ENCODE results near the gene PLGRKT.
"Not testable (repeated sequence)": the region's sequence is repeated elsewhere in the genome, so short reads cannot be mapped to it uniquely, and the experiment has no call there.

The PLGRKT gene

DNA sequence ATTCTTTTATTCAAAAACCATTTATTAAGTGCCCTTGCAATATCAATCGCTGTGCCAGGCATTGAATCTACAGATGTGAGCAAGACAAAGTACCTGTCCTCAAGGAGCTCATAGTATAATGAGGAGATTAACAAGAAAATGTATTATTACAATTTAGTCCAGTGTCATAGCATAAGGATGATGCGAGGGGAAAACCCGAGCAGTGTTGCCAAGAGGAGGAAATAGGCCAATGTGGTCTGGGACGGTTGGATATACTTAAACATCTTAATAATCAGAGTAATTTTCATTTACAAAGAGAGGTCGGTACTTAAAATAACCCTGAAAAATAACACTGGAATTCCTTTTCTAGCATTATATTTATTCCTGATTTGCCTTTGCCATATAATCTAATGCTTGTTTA lies 31.1 kb upstream of the PLGRKT start:
- Mint-ChIP-seq H3K4me1 (no peaks in the 10 kb centered on the region), H3K4me3 (no peak overlapping the region), H3K27ac (ENCODE audit: low read depth) (no peak overlapping the region), H3K27me3 (no peaks in the 10 kb centered on the region), H3K9me3 (no peaks in the 10 kb centered on the region), H3K36me3 (ENCODE audit: insufficient read depth) (peaks cover 7% of the 10 kb centered on the region)
- no peak for ATAC-seq (replicated peaks; ENCODE audit: extremely low read depth, poor library complexity, severe bottlenecking)
- DNase-seq (ENCODE audit: low spot score in 2 of 2) = no peak

DNA sequence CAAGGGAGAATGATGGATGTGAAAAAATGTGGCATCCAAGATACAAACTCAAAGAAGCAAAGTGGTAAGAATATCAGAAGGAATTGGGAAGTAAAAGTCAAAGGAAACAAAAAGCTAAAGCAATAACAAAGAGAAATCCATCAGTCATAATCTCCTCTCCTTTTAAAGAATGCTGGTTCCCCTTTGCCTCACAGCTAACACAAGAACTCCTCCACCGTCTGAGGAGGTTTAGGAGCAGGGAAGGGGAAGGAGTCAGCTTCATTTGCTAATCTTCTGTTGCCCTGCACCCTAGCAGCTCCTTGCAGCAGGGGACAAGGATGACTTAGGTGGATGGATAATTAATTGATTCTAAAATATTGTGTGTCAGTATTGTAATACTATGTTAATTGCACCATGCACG lies 29.0 kb upstream of the PLGRKT start:
- H3K27ac Mint-ChIP-seq (ENCODE audit: low read depth) = no peak overlapping the region
- H3K4me1 Mint-ChIP-seq = no peaks in the 10 kb centered on the region
- DNase-seq (ENCODE audit: low spot score in 2 of 2) = no peak
- no peak overlapping the region for H3K4me3 Mint-ChIP-seq
- H3K36me3 Mint-ChIP-seq (ENCODE audit: insufficient read depth) = peaks cover 14% of the 10 kb centered on the region
- no peaks in the 10 kb centered on the region for H3K9me3 Mint-ChIP-seq
- no peaks in the 10 kb centered on the region for H3K27me3 Mint-ChIP-seq
- no peak for ATAC-seq (replicated peaks; ENCODE audit: extremely low read depth, poor library complexity, severe bottlenecking)

DNA sequence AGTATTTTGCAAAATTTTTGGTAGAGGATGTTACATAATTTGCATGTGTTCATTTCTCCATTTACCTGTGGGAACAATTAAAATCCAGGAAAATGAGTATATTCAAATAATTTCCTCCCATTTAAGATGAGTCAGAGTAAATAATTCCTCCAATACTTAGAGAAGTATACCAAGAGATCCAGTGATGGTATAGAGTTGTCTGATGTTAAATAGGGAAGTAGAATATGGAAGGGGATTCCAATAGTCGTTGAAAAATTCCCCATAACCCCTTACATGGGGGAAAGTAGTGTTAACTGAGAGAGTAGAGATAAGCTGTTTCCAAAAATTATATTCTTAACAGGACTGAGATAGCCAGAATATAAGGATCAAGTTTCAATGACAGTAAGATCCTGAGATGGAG lies 28.3 kb upstream of the PLGRKT start:
- H3K36me3 Mint-ChIP-seq (ENCODE audit: insufficient read depth) = peaks cover 14% of the 10 kb centered on the region
- no peak overlapping the region for H3K27ac Mint-ChIP-seq (ENCODE audit: low read depth)
- H3K4me3 Mint-ChIP-seq = no peak overlapping the region
- no peaks in the 10 kb centered on the region for H3K27me3 Mint-ChIP-seq
- H3K9me3 Mint-ChIP-seq = no peaks in the 10 kb centered on the region
- no peaks in the 10 kb centered on the region for H3K4me1 Mint-ChIP-seq
- no peak for DNase-seq (ENCODE audit: low spot score in 2 of 2)
- ATAC-seq (replicated peaks; ENCODE audit: extremely low read depth, poor library complexity, severe bottlenecking) = no peak

DNA sequence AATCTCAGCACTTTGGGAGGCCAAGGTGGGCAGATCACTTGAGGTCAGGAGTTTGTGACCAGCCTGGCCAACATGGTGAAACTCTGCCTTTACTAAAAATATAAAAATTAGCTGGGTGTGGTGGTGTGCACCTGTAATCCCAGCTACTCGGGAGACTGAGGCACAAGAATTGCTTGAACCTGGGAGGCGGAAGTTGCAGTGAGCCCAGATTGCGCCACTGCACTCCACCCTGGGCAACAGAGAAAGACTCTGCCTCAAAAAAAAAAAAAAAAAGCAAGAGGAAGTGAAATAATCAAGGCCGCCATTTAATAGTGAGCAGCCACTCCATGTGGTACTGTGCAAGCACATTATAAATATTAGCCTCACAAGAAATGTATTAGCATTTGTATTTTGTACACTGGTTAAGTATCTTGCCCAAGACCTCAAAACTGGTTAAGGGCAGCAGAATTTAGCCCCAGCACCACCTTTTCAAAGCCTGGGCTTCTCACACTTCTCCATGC lies 27.2 kb upstream of the PLGRKT start:
- ATAC-seq (replicated peaks; ENCODE audit: extremely low read depth, poor library complexity, severe bottlenecking); H3K4me1 Mint-ChIP-seq; H3K9me3 Mint-ChIP-seq; DNase-seq (ENCODE audit: low spot score in 2 of 2); H3K27me3 Mint-ChIP-seq; H3K4me3 Mint-ChIP-seq: not testable (repeated sequence)
- Mint-ChIP-seq H3K36me3 (ENCODE audit: insufficient read depth) (peaks cover 14% of the 10 kb centered on the region), H3K27ac (ENCODE audit: low read depth) (peak overlapping the region; percentile 9)

DNA sequence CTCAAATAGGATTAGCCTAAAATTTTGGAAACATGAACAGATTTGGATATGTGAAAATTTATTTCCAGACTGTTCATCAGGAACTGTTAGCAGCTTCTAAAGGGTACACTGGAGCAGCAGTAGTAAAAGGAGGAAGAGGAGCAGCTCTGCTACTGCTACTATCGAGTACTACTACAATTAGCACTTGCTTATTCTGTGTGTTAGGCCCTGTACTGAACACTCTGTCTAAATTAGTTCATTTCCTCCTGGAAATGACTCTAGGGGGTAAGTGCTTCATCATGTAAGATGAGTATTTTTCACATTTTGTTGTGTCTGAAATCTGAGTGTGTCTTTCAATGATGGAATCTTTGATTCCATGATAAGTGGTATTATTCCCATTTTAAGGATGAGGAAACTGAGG lies 22.4 kb upstream of the PLGRKT start:
- ATAC-seq (replicated peaks; ENCODE audit: extremely low read depth, poor library complexity, severe bottlenecking) (no peak), DNase-seq (ENCODE audit: low spot score in 2 of 2) (no peak)
- peaks cover 24% of the 10 kb centered on the region for H3K4me1 Mint-ChIP-seq
- H3K27me3 Mint-ChIP-seq = no peaks in the 10 kb centered on the region
- peaks cover 9% of the 10 kb centered on the region for H3K36me3 Mint-ChIP-seq (ENCODE audit: insufficient read depth)
- no peaks in the 10 kb centered on the region for H3K9me3 Mint-ChIP-seq
- no peak overlapping the region for H3K4me3 Mint-ChIP-seq
- no peak overlapping the region for H3K27ac Mint-ChIP-seq (ENCODE audit: low read depth)

DNA sequence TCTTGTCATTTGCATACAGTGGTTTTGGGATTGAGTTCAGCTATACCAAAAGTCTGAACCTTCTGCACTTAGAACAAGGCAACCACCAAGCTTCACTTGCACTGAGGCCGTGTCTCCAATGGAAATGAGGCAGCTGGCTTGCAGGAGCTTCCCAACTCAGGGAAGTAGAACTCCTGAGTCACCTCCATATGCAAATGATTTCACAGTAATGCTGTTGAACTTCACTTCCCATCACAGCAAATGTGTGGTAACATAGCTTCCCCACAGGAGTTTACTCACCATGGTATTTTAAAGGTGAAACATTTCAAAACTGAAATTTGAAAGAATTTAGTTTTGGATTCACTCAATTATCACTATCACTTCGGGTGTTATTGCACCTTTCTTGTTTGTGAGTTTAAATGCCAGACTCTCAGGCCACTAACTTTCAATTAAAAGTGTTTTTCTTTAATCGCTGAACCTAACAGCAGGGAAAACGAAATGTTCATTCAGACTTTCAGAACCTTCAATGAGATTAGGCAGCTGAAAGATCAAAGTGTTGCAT lies 21.6 kb upstream of the PLGRKT start:
- no peak for DNase-seq (ENCODE audit: low spot score in 2 of 2)
- ATAC-seq (replicated peaks; ENCODE audit: extremely low read depth, poor library complexity, severe bottlenecking) = no peak
- H3K36me3 Mint-ChIP-seq (ENCODE audit: insufficient read depth) = peaks cover 11% of the 10 kb centered on the region

DNA sequence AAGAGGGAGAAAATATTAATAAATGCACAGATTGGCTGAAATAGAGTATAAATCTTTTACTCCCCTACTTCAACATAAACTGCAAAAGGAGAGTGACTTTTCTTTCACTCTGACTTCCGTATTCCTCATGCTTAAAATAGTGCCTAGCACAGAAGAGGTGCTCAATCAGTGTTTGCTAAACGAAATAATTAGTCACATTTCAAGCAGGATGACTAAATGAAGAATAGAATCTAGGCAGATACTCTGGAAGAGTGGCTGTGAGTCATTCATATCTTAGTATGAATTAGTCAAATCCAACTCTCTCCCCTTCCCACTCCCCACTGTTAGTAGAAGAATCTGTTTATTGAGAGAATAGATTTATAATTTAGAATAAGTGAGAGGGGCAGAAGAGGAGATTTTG lies 17.5 kb upstream of the PLGRKT start:
- DNase-seq (ENCODE audit: low spot score in 2 of 2) = no peak
- peaks cover 50% of the 10 kb centered on the region for H3K4me1 Mint-ChIP-seq
- H3K27me3 Mint-ChIP-seq = no peaks in the 10 kb centered on the region
- H3K27ac Mint-ChIP-seq (ENCODE audit: low read depth) = peak overlapping the region; percentile 20
- no peaks in the 10 kb centered on the region for H3K9me3 Mint-ChIP-seq
- ATAC-seq (replicated peaks; ENCODE audit: extremely low read depth, poor library complexity, severe bottlenecking) = no peak
- peaks cover 6% of the 10 kb centered on the region for H3K36me3 Mint-ChIP-seq (ENCODE audit: insufficient read depth)
- H3K4me3 Mint-ChIP-seq = no peak overlapping the region

More for the DNA sequence above, 21.6 kb upstream of the PLGRKT start:
- H3K4me3 Mint-ChIP-seq = no peak overlapping the region
- no peak overlapping the region for H3K27ac Mint-ChIP-seq (ENCODE audit: low read depth)
- H3K27me3 Mint-ChIP-seq = no peaks in the 10 kb centered on the region
- H3K9me3 Mint-ChIP-seq = no peaks in the 10 kb centered on the region
- peaks cover 31% of the 10 kb centered on the region for H3K4me1 Mint-ChIP-seq

DNA sequence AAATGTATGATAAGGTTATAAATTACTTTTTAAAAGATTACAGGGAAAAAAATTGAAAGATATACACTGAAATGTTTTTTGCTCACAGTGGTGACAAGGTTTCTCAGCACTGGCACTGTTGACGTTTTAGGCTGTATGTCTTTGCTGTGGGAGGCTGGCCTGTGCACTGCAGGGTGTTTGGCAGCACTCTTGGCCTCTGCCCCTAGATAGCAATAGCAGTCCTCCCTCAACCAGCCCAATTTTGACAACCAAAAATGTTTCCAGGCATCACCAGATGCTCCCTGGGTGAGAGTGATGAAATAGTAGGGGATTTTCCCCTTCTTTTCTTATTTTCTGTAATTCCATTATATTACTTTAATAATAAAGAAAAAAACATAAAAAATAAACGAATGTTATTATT lies 15.9 kb upstream of the PLGRKT start:
- H3K36me3 Mint-ChIP-seq (ENCODE audit: insufficient read depth) = peaks cover 10% of the 10 kb centered on the region
- H3K27me3 Mint-ChIP-seq = no peaks in the 10 kb centered on the region
- DNase-seq (ENCODE audit: low spot score in 2 of 2) (no peak), ATAC-seq (replicated peaks; ENCODE audit: extremely low read depth, poor library complexity, severe bottlenecking) (no peak)
- no peak overlapping the region for H3K4me3 Mint-ChIP-seq
- H3K9me3 Mint-ChIP-seq = no peaks in the 10 kb centered on the region
- H3K27ac Mint-ChIP-seq (ENCODE audit: low read depth) = no peak overlapping the region
- H3K4me1 Mint-ChIP-seq = peaks cover 39% of the 10 kb centered on the region

DNA sequence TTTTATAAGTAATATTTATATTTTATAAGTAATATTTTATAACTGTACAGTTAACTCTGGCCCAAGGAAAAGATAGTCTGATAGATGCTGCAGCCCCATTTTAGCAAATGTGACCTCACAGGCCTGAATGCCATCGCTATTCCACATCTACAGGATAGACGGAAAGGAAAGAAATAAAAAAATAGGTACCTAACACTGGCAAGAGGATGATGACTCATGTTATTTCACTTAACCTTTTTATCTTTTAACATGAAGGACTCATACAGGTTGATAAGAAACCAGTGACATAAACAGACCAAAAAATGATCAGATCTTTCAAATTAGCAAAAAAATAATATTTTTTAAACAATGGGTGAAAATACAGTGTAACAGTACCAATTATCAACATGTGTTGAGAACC lies 15.3 kb upstream of the PLGRKT start:
- Mint-ChIP-seq H3K9me3 (no peaks in the 10 kb centered on the region), H3K4me3 (no peak overlapping the region), H3K4me1 (peaks cover 35% of the 10 kb centered on the region), H3K36me3 (ENCODE audit: insufficient read depth) (peaks cover 10% of the 10 kb centered on the region), H3K27me3 (no peaks in the 10 kb centered on the region), H3K27ac (ENCODE audit: low read depth) (peak overlapping the region; percentile 97)
- ATAC-seq (replicated peaks; ENCODE audit: extremely low read depth, poor library complexity, severe bottlenecking) = no peak
- no peak for DNase-seq (ENCODE audit: low spot score in 2 of 2)

DNA sequence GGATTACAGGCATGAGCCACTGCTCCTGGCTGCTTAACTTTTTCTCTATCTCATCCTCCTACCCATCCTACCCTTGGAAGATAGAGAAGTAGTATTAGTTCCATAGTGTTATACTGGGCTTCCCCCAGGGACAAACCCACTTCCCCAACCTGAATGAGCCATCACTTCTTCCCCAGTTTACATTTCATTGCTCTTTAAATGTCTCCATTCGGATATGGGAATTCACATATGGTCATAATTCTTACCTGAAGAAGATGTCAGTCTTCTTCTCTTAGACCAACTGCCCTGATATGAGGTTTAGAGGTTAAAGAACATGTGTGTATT lies 14.5 kb upstream of the PLGRKT start:
- peak overlapping the region; percentile 91 for H3K4me3 Mint-ChIP-seq

DNA sequence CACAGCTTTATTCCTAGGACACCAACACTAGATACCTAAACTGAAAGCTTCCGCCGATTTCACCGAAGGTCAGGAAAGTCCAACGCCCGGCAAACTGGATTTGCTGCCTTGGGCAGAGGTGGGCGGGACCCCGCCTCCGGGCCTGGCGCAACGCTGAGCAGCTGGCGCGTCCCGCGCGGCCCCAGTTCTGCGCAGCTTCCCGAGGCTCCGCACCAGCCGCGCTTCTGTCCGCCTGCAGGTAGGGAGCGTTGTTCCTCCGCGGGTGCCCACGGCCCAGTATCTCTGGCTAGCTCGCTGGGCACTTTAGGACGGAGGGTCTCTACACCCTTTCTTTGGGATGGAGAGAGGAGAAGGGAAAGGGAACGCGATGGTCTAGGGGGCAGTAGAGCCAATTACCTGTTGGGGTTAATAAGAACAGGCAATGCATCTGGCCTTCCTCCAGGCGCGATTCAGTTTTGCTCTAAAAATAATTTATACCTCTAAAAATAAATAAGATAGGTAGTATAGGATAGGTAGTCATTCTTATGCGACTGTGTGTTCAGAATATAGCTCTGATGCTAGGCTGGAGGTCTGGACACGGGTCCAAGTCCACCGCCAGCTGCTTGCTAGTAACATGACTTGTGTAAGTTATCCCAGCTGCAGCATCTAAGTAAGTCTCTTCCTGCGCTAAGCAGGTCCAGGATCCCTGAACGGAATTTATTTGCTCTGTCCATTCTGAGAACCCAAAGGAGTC lies 12.8 kb upstream of the PLGRKT start, which contains the start of gene CD274:
TSS of gene CD274 (plus strand) at position 184 of the 733 bp plus-strand sequence. CDS start 5,572 bp downstream, outside the sequence.
- Mint-ChIP-seq H3K4me1 (peaks cover 39% of the 10 kb centered on the region), H3K27ac (ENCODE audit: low read depth) (peak within 1 kb of the TSS; percentile 97)

More for the DNA sequence above, 14.5 kb upstream of the PLGRKT start:
- ATAC-seq (replicated peaks; ENCODE audit: extremely low read depth, poor library complexity, severe bottlenecking) (no peak), DNase-seq (ENCODE audit: low spot score in 2 of 2) (no peak)
- Mint-ChIP-seq H3K4me1 (peaks cover 35% of the 10 kb centered on the region), H3K27ac (ENCODE audit: low read depth) (peak overlapping the region; percentile 97), H3K36me3 (ENCODE audit: insufficient read depth) (peaks cover 9% of the 10 kb centered on the region), H3K9me3 (no peaks in the 10 kb centered on the region), H3K27me3 (no peaks in the 10 kb centered on the region)

DNA sequence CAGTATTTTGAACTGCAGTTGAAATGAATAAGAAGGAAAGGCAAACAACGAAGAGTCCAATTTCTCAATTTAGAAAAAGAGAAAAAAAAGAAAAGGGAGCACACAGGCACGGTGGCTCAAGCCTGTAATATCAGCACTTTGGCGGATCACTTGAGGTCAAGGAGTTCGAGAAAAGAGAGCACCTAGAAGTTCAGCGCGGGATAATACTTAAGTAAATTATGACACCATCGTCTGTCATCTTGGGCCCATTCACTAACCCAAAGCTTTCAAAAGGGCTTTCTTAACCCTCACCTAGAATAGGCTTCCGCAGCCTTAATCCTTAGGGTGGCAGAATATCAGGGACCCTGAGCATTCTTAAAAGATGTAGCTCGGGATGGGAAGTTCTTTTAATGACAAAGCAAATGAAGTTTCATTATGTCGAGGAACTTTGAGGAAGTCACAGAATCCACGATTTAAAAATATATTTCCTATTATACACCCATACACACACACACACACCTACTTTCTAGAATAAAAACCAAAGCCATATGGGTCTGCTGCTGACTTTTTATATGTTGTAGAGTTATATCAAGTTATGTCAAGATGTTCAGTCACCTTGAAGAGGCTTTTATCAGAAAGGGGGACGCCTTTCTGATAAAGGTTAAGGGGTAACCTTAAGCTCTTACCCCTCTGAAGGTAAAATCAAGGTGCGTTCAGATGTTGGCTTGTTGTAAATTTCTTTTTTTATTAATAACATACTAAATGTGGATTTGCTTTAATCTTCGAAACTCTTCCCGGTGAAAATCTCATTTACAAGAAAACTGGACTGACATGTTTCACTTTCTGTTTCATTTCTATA lies 12.0 kb upstream of the PLGRKT start:
- DNase-seq (ENCODE audit: low spot score in 2 of 2) (no peak), ATAC-seq (replicated peaks; ENCODE audit: extremely low read depth, poor library complexity, severe bottlenecking) (no peak)
- H3K27me3 Mint-ChIP-seq = no peaks in the 10 kb centered on the region
- H3K27ac Mint-ChIP-seq (ENCODE audit: low read depth) = peak overlapping the region; percentile 97
- no peaks in the 10 kb centered on the region for H3K9me3 Mint-ChIP-seq
- H3K36me3 Mint-ChIP-seq (ENCODE audit: insufficient read depth) = peaks cover 7% of the 10 kb centered on the region
- peak overlapping the region; percentile 91 for H3K4me3 Mint-ChIP-seq
- H3K4me1 Mint-ChIP-seq = peaks cover 31% of the 10 kb centered on the region

More for the DNA sequence above, 12.8 kb upstream of the PLGRKT start, which contains the start of gene CD274:
- peak; percentile 62 to 64 for DNase-seq (ENCODE audit: low spot score in 2 of 2)
- Mint-ChIP-seq H3K4me3 (peak within 1 kb of the TSS; percentile 91), H3K27me3 (no peaks in the 10 kb centered on the region), H3K9me3 (no peaks in the 10 kb centered on the region), H3K36me3 (ENCODE audit: insufficient read depth) (peaks cover 9% of the 10 kb centered on the region)
- ATAC-seq (replicated peaks; ENCODE audit: extremely low read depth, poor library complexity, severe bottlenecking) = peak; percentile 90

Measured in central memory CD8-positive, alpha-beta T cell (primary cell).